HEK293 (cell line): ENCODE data around the gene POLR3GL.
A peak's percentile ranks its signal among the peaks of the same experiment; 100 is the strongest.

ENCODE experiments used
- CTCF ChIA-PET: fragments of 350-600 bp; formaldehyde crosslinking; extraction: SDS; loops from one replicate; lab custom pipeline; 2021; ENCODE audit warnings: antibody characterized with exemption; lab: Yijun Ruan, JAX
- POLR2A ChIA-PET: fragments of 300-600 bp; formaldehyde crosslinking; extraction: SDS; loops from one replicate; lab custom pipeline; 2020; ENCODE audit warnings: antibody characterized with exemption, inconsistent platforms; lab: Yijun Ruan, JAX
- H3K27ac ChIP-seq: fragments of 200-500 bp; sonication (Bioruptor generic); 2 replicates; pipeline ENCODE4 v1.5.1; 2014; ENCODE audit warnings: low read depth, low read length, control low read depth, inconsistent platforms; ENCODE audit errors: extremely low read depth
- H3K36me3 ChIP-seq, 2 experiments: fragments of 200-500 bp in 1 of 2; sonication (Bioruptor generic) in 1 of 2; 1 replicate in 1 of 2; 2 replicates in 1 of 2; pipeline ENCODE4 v1.5.1; 2014 to 2017; ENCODE audit warnings: inconsistent platforms in 2 of 2, low read length in 2 of 2; ENCODE audit not compliant: control insufficient read depth in 2 of 2, insufficient read depth in 1 of 2
- H3K4me1 ChIP-seq: fragments of 200-500 bp; sonication (Bioruptor generic); 2 replicates; pipeline ENCODE4 v1.5.1; 2014; ENCODE audit warnings: mild to moderate bottlenecking, low read length, inconsistent platforms; ENCODE audit not compliant: control insufficient read depth, insufficient read depth
- H3K4me3 ChIP-seq: 2 replicates; pipeline ENCODE4 v1.5.1; 2011; ENCODE audit warnings: low read depth, mild to moderate bottlenecking, control low read depth, low read length, moderate library complexity
- H3K9me3 ChIP-seq: fragments of 200-500 bp; sonication (Bioruptor generic); 2 replicates; pipeline ENCODE4 v1.5.1; 2014; ENCODE audit warnings: low read depth, low read length, inconsistent platforms; ENCODE audit not compliant: control insufficient read depth, insufficient read depth
- ATF2 ChIP-seq: fragments of 450-650 bp; formaldehyde crosslinking; IDR thresholded peaks from 2 replicates; pipeline ENCODE4 v1.5.1; 2016; ENCODE audit warnings: missing biosample characterization, missing genetic modification characterization, low read depth
- EGR2 ChIP-seq: fragments of 450-650 bp; formaldehyde crosslinking; IDR thresholded peaks from 2 replicates; pipeline ENCODE4 v1.5.1; 2016; ENCODE audit warnings: low read depth, missing biosample characterization, missing genetic modification characterization
- FEZF1 ChIP-seq: fragments of 450-650 bp; formaldehyde crosslinking; IDR thresholded peaks from 2 replicates; pipeline ENCODE4 v1.5.1; 2016; ENCODE audit warnings: missing biosample characterization, missing genetic modification characterization
- KLF10 ChIP-seq: fragments of 450-650 bp; IDR thresholded peaks from 2 replicates; pipeline ENCODE4 v1.5.1; 2018; ENCODE audit warnings: missing biosample characterization, mild to moderate bottlenecking, missing genetic modification characterization
- MYNN ChIP-seq: fragments of 450-650 bp; formaldehyde crosslinking; IDR thresholded peaks from 2 replicates; pipeline ENCODE4 v1.5.1; 2016; ENCODE audit warnings: missing biosample characterization, missing genetic modification characterization, borderline replicate concordance
- PRDM1 ChIP-seq: fragments of 450-650 bp; formaldehyde crosslinking; IDR thresholded peaks from 2 replicates; pipeline ENCODE4; 2016; ENCODE audit warnings: missing biosample characterization, missing genetic modification characterization
- REPIN1 ChIP-seq: fragments of 450-650 bp; formaldehyde crosslinking; IDR thresholded peaks from 2 replicates; pipeline ENCODE4 v1.5.1; 2017; ENCODE audit warnings: missing biosample characterization, missing genetic modification characterization, low read depth
- YY1 ChIP-seq: fragments of 450-650 bp; formaldehyde crosslinking; IDR thresholded peaks from 2 replicates; pipeline ENCODE4 v1.5.1; 2018; ENCODE audit warnings: missing biosample characterization, missing genetic modification characterization
- ZFHX2 ChIP-seq: fragments of 450-650 bp; formaldehyde crosslinking; conservative IDR thresholded peaks from 2 replicates; pipeline ENCODE4 v1.5.1; 2016; ENCODE audit warnings: missing biosample characterization, missing genetic modification characterization
- ZNF121 ChIP-seq: fragments of 450-650 bp; formaldehyde crosslinking; IDR thresholded peaks from 2 replicates; pipeline ENCODE4 v1.5.1; 2016; ENCODE audit warnings: missing biosample characterization, missing genetic modification characterization
- ZNF148 ChIP-seq: fragments of 450-650 bp; formaldehyde crosslinking; IDR thresholded peaks from 2 replicates; pipeline ENCODE4 v1.5.0; 2017; ENCODE audit warnings: missing biosample characterization, missing genetic modification characterization, borderline replicate concordance
- ZNF266 ChIP-seq: fragments of 450-650 bp; formaldehyde crosslinking; IDR thresholded peaks from 2 replicates; pipeline ENCODE4 v1.5.1; 2016; ENCODE audit warnings: missing biosample characterization, missing genetic modification characterization, low read depth
- ZNF354C ChIP-seq: fragments of 450-650 bp; formaldehyde crosslinking; IDR thresholded peaks from 2 replicates; pipeline ENCODE4 v1.5.1; 2016; ENCODE audit warnings: missing biosample characterization, missing genetic modification characterization, low read depth, borderline replicate concordance
- ZNF548 ChIP-seq: fragments of 450-650 bp; formaldehyde crosslinking; IDR thresholded peaks from 2 replicates; pipeline ENCODE4 v1.5.1; 2016; ENCODE audit warnings: missing biosample characterization, missing genetic modification characterization
- ZNF549 ChIP-seq: fragments of 450-650 bp; IDR thresholded peaks from 2 replicates; pipeline ENCODE4 v1.5.1; 2018; ENCODE audit warnings: missing biosample characterization, missing genetic modification characterization, mild to moderate bottlenecking, inconsistent platforms, moderate library complexity
- ZNF596 ChIP-seq: fragments of 450-650 bp; IDR thresholded peaks from 2 replicates; pipeline ENCODE4 v1.5.0; 2018; ENCODE audit warnings: missing biosample characterization, mild to moderate bottlenecking, missing genetic modification characterization, moderate library complexity
- ZNF660 ChIP-seq: fragments of 450-650 bp; IDR thresholded peaks from 2 replicates; pipeline ENCODE4 v1.5.1; 2018; ENCODE audit warnings: missing biosample characterization, mild to moderate bottlenecking, missing genetic modification characterization
- ZNF692 ChIP-seq: fragments of 450-650 bp; formaldehyde crosslinking; IDR thresholded peaks from 2 replicates; pipeline ENCODE4 v1.5.1; 2016; ENCODE audit warnings: missing biosample characterization, missing genetic modification characterization
- ZNF777 ChIP-seq: fragments of 450-650 bp; formaldehyde crosslinking; IDR thresholded peaks from 2 replicates; pipeline ENCODE4 v1.5.1; 2017; ENCODE audit warnings: missing biosample characterization, missing genetic modification characterization, borderline replicate concordance
- ZSCAN16 ChIP-seq: fragments of 450-650 bp; formaldehyde crosslinking; IDR thresholded peaks from 2 replicates; pipeline ENCODE4 v1.5.1; 2016; ENCODE audit warnings: missing biosample characterization, missing genetic modification characterization
- TF ChIP-seq, protein P1 (sequence below): fragments of 450-650 bp; formaldehyde crosslinking; IDR thresholded peaks from 2 replicates; pipeline ENCODE4; 2016; ENCODE audit warnings: missing biosample characterization, missing genetic modification characterization

The POLR3GL gene

GRCh38 chr1:146007489-146008133 lies 43.1 kb downstream of the POLR3GL start:
- Histone ChIP-seq H3K27ac (no peak overlapping the region), H3K9me3 (no peaks in the 10 kb centered on the region), H3K36me3 (no peaks in the 10 kb centered on the region), H3K4me3 (no peak overlapping the region), H3K4me1 (no peaks in the 10 kb centered on the region)
- TF ChIP-seq ZNF354C (tag by site-specific recombination): no peak
- peak; percentile 86; the same call in 1 of the 2 replicates for TF ChIP-seq ZNF121
- CTCF ChIA-PET: interaction anchor here (0.6 to 13.8 kb wide), 19 partner anchors 9 to 245 kb away, joined by 3 to 227 read pairs (median 5); partner anchors contain the start of genes ANKRD34A, ANKRD35, NUDT17 and POLR3GL
- POLR2A ChIA-PET: interaction anchor here (1.0 to 2.2 kb wide), 3 partner anchors 28 to 116 kb away, joined by 4 to 12 read pairs (median 4); no protein-coding TSS in a partner anchor

DNA sequence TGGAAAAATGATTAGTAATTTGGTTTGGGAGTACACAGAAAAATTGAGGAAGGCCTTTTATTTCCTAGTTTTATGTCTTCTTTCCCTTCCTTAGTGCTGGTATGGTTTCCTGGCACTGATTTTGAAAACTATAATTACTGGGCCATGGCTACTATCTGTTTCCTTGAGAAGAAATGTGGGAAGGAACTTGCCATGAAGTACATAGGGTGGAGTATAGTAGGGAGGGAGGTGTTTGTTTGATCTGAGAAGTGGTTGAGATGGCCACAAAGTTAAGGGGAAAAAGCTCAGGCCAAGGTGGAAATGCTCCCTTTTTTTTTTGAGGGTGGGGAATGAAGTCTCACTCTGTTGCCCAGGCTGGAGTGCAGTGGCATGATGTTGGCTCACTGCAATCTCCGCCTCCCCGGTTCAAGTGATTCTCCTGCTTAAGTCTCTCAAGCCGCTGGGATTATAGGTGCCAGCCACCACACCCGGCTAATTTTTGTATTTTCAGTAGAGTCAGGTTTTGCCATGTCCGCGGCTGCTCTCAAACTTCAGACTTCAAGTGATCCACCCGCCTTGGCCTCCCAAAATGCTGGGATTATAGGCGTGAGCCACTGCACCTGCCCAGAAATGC lies 45.7 kb downstream of the POLR3GL start:
- Histone ChIP-seq H3K9me3 (no peaks in the 10 kb centered on the region), H3K4me3 (no peak overlapping the region), H3K36me3 (no peaks in the 10 kb centered on the region), H3K4me1 (no peaks in the 10 kb centered on the region), H3K27ac (no peak overlapping the region)
- ChIA-PET POLR2A (no interaction called here), CTCF (interaction anchor here (0.8 to 13.8 kb wide), 6 partner anchors 12 to 164 kb away, joined by 3 to 227 read pairs (median 8); partner anchors contain the start of gene NUDT17)
- TF ChIP-seq ZSCAN16 (tag by site-specific recombination) (no peak), REPIN1 (tag by site-specific recombination) (no peak), ZNF548 (tag by site-specific recombination) (no peak)

- ChIA-PET CTCF (interaction anchor here (0.7 to 13.8 kb wide), 9 partner anchors 20 to 401 kb away, joined by 3 to 227 read pairs (median 4); partner anchors contain the start of genes NUDT17 and PEX11B), POLR2A (no interaction called here)
- Histone ChIP-seq H3K36me3 (no peaks in the 10 kb centered on the region), H3K27ac (no peak overlapping the region), H3K9me3 (no peaks in the 10 kb centered on the region), H3K4me3 (no peak overlapping the region), H3K4me1 (no peaks in the 10 kb centered on the region)
- TF ChIP-seq ZNF148 (tag by site-specific recombination) (no peak), ZNF660 (tag by site-specific recombination) (peak; percentile 57; the same call in 1 of the 2 replicates), KLF10 (peak; percentile 38; the same call in 1 of the 2 replicates), ZNF549 (tag by site-specific recombination) (no peak), ZNF121 (no peak), EGR2 (no peak), ZNF266 (tag by site-specific recombination) (no peak), ATF2 (no peak), PRDM1 (no peak), REPIN1 (tag by site-specific recombination) (no peak), ZNF692 (0 out of 2 replicates have a peak, but pooled peaks have one; percentile 41), ZFHX2 (tag by site-specific recombination) (no peak), ZNF777 (tag by site-specific recombination) (no peak), ZNF596 (no peak), YY1 (tag by site-specific recombination) (no peak), MYNN (no peak), FEZF1 (tag by site-specific recombination) (no peak)
- TF ChIP-seq, protein P1, sequence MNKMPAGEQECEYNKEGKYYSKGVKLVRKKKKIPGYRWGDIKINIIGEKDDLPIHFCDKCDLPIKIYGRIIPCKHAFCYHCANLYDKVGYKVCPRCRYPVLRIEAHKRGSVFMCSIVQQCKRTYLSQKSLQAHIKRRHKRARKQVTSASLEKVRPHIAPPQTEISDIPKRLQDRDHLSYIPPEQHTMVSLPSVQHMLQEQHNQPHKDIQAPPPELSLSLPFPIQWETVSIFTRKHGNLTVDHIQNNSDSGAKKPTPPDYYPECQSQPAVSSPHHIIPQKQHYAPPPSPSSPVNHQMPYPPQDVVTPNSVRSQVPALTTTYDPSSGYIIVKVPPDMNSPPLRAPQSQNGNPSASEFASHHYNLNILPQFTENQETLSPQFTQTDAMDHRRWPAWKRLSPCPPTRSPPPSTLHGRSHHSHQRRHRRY: no peak
These were observed 48.4 kb downstream of the POLR3GL start for GRCh38 chr1:146012703-146013558.
